Breast epithelium (tissue), 4 donors: ENCODE data around the gene INPP4A. TPM values are rescaled to one million over a fixed set of nuclear protein-coding genes. Genes with fewer than 3 reads are reported as not detected.

Experiments used
- DNase-seq, 2 donors: peaks; one replicate each; pipeline ENCODE4 v3.0.0-alpha.2; 2019; ENCODE audit warnings: low spot score in 2 of 2
- H3K27ac ChIP-seq, 2 donors: fragments of 200-600 bp; sonication (generic) in 1 of 2; one replicate each; pipeline ENCODE4 v1.5.1; 2016 to 2019; ENCODE audit warnings: mild to moderate bottlenecking in 1 of 2
- H3K27me3 ChIP-seq, 2 donors: fragments of 200-600 bp; sonication (generic) in 1 of 2; one replicate each; pipeline versions ENCODE4 v1.5.1 to v1.6.0; 2017 to 2019; ENCODE audit warnings: control low read depth in 1 of 2, mild to moderate bottlenecking in 1 of 2
- H3K36me3 ChIP-seq: fragments of 200-600 bp; one replicate; pipeline ENCODE4 v1.5.1; 2019
- H3K4me1 ChIP-seq, 2 donors: fragments of 200-600 bp; sonication (generic); one replicate each; pipeline ENCODE4 v1.5.1; 2016 to 2019; ENCODE audit warnings: control low read depth in 1 of 2
- H3K4me3 ChIP-seq, 3 donors: fragments of 200-600 bp; sonication (generic); 1 replicate in 2 of 3; 2 replicates in 1 of 3; pipeline ENCODE4 v1.5.1; 2016 to 2019; ENCODE audit warnings: mild to moderate bottlenecking in 3 of 3, moderate library complexity in 2 of 3
- H3K9me3 ChIP-seq, 2 donors: fragments of 200-600 bp; sonication (generic) in 1 of 2; one replicate each; pipeline ENCODE4 v1.5.1; 2016 to 2019; ENCODE audit warnings: control low read depth in 1 of 2
- POLR2A ChIP-seq: fragments of 450-650 bp; IDR thresholded peaks from one replicate; pipeline ENCODE4 v1.6.1; 2016; ENCODE audit warnings: antibody characterized with exemption, mild to moderate bottlenecking, moderate library complexity
- POLR2AphosphoS5 ChIP-seq, 3 donors: sonication (generic); formaldehyde crosslinking; IDR thresholded peaks; one replicate each; pipeline ENCODE4 v1.6.1; 2017; ENCODE audit warnings: antibody characterized with exemption in 3 of 3
- intact Hi-C: fragments of 100-400 bp; cut with DNase I; formaldehyde crosslinking; loops from one replicate; pipeline ENCODE4 v1.15.1; 2023; ENCODE audit warnings: low total_unique reads
- total RNA-seq, 3 donors: library from RNA; depleted of rRNA; stranded (reverse); fragments of >200 nt; gene quantifications; one replicate each; pipeline ENCODE4 v1.1.0, GENCODE V29; 2016
- TF ChIP-seq, protein P1 (sequence below), 3 donors: fragments of 450-650 bp; IDR thresholded peaks; one replicate each; pipeline ENCODE4 v1.5.1; 2016 to 2017; ENCODE audit warnings: antibody characterized with exemption in 3 of 3, mild to moderate bottlenecking in 3 of 3, moderate library complexity in 3 of 3

Gene INPP4A
- 10 to 100 TPM; 22.6 to 35.4 (median 25.8) TPM for total RNA-seq

DNA sequence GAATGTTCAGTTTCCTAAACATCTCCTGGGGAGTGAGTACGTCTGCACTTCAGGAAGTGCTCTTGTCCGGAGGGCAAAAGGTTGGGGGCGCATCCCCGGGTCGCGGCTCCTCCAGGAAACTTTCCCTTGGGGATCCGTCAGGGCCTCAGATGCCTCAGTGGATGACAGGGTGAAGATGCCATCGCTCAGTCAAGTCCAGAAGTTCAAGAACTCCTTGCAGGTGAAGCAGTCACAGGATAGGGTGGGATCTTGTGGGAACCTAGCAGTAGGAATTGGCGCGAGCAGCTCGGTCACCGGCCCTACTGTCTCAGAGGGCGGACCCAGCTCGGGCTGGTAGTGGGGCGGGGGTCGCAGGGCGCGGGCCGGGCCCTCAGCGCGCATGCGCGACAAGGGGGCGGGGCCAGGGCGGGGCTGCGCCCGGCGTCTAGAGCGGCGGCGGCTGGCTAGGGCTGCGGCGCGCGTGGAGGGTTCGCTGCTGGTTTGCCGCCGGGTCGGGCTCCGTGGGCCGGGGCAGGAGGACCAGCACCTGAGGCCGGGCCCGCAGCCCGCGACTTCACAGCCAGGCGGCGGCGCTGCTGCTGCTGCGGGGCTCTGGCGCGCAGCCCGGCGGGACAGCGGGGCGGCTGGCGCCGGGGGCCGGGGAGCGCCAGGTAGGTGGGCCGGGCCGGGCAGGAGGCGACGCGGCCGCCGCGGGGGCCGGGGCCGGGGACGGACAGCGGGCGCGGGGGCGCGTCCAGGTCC is at the start of gene INPP4A:
INPP4A (plus strand) TSS at position 423 of the 741 bp plus-strand sequence. CDS start 75,191 bp downstream, outside the sequence.
- Histone ChIP-seq H3K36me3 (no peaks in the 10 kb centered on the region), H3K4me1 (no peaks in the 10 kb centered on the region), H3K27ac (peak within 1 kb of the TSS; percentile 77 to 90), H3K27me3 (no peaks in the 10 kb centered on the region), H3K9me3 (peaks cover 0 to 8% of the 10 kb centered on the region in 2 donors), H3K4me3 (peak within 1 kb of the TSS; percentile 65 to 89 (median 79))
- peak; percentile 38 to 67 for DNase-seq
- intact Hi-C loops, result no loop called here
- TF ChIP-seq POLR2AphosphoS5 (IDR thresholded peaks at IDR 0.05), result peak in 1 of 3 donors; percentile 15
- no peak for TF ChIP-seq POLR2A
- TF ChIP-seq, protein P1, sequence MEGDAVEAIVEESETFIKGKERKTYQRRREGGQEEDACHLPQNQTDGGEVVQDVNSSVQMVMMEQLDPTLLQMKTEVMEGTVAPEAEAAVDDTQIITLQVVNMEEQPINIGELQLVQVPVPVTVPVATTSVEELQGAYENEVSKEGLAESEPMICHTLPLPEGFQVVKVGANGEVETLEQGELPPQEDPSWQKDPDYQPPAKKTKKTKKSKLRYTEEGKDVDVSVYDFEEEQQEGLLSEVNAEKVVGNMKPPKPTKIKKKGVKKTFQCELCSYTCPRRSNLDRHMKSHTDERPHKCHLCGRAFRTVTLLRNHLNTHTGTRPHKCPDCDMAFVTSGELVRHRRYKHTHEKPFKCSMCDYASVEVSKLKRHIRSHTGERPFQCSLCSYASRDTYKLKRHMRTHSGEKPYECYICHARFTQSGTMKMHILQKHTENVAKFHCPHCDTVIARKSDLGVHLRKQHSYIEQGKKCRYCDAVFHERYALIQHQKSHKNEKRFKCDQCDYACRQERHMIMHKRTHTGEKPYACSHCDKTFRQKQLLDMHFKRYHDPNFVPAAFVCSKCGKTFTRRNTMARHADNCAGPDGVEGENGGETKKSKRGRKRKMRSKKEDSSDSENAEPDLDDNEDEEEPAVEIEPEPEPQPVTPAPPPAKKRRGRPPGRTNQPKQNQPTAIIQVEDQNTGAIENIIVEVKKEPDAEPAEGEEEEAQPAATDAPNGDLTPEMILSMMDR (IDR thresholded peaks at IDR 0.05), result peak in 1 of 3 donors; percentile 17

DNA sequence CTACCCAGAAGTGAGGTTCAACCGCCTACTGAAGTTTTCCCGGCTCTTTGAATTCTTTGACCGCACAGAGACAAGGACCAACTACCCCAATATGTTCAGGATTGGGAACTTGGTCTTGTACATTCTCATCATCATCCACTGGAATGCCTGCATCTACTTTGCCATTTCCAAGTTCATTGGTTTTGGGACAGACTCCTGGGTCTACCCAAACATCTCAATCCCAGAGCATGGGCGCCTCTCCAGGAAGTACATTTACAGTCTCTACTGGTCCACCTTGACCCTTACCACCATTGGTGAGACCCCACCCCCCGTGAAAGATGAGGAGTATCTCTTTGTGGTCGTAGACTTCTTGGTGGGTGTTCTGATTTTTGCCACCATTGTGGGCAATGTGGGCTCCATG is 48.7 kb upstream of the INPP4A start:
- no peaks in the 10 kb centered on the region for H3K4me1 ChIP-seq
- no peak overlapping the region for H3K27ac ChIP-seq
- no peak overlapping the region for H3K4me3 ChIP-seq
- TF ChIP-seq, protein P1 (IDR thresholded peaks at IDR 0.05), result no peak
- TF ChIP-seq POLR2AphosphoS5 (IDR thresholded peaks at IDR 0.05), result no peak
- no peak for TF ChIP-seq POLR2A
- intact Hi-C loops, result no loop called here
- no peaks in the 10 kb centered on the region for H3K9me3 ChIP-seq
- H3K36me3 ChIP-seq, result no peaks in the 10 kb centered on the region
- DNase-seq, result no peak
- peaks cover 0 to 5% of the 10 kb centered on the region in 2 donors for H3K27me3 ChIP-seq

DNA sequence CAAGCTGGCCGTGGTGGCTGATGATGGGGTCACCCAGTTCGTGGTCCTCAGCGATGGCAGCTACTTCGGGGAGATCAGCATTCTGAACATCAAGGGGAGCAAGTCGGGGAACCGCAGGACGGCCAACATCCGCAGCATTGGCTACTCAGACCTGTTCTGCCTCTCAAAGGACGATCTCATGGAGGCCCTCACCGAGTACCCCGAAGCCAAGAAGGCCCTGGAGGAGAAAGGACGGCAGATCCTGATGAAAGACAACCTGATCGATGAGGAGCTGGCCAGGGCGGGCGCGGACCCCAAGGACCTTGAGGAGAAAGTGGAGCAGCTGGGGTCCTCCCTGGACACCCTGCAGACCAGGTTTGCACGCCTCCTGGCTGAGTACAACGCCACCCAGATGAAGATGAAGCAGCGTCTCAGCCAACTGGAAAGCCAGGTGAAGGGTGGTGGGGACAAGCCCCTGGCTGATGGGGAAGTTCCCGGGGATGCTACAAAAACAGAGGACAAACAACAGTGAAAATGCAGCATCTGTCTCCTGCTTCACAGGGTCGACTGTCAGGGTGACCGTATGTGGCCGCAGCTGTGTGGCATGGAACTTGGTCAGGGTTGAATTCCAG is 47.8 kb upstream of the INPP4A start:
- Histone ChIP-seq H3K36me3 (no peaks in the 10 kb centered on the region), H3K27me3 (peaks cover 0 to 5% of the 10 kb centered on the region in 2 donors), H3K4me3 (no peak overlapping the region), H3K4me1 (no peaks in the 10 kb centered on the region), H3K9me3 (no peaks in the 10 kb centered on the region), H3K27ac (no peak overlapping the region)
- intact Hi-C loops, result no loop called here
- no peak for DNase-seq
- TF ChIP-seq, protein P1 (IDR thresholded peaks at IDR 0.05), result no peak
- TF ChIP-seq POLR2A, result no peak
- no peak for TF ChIP-seq POLR2AphosphoS5 (IDR thresholded peaks at IDR 0.05)

DNA sequence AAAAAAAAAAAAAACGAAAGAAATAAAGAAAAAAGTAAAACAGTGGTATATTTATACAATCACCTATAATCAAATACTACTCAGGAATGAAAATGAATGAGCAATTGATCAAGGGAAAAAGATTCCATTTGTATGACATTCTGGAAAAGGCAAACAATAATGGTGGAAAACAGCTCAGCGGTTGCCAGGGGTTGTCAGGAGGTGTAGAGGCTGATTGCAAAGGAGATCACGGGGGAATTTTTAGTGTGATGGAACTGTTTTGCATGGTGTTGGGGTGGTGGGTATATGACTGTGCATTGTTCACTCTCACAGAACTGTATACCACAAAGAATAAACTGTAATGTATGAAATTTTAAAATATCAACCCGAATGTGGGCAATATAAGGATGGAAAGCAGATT is 45.5 kb upstream of the INPP4A start:
- H3K36me3 ChIP-seq, result no peaks in the 10 kb centered on the region
- TF ChIP-seq, protein P1 (IDR thresholded peaks at IDR 0.05), result no peak
- TF ChIP-seq POLR2A (no peak), POLR2AphosphoS5 (IDR thresholded peaks at IDR 0.05) (no peak)
- H3K9me3 ChIP-seq, result no peaks in the 10 kb centered on the region
- no peaks in the 10 kb centered on the region for H3K4me1 ChIP-seq
- H3K27me3 ChIP-seq, result peaks cover 0 to 5% of the 10 kb centered on the region in 2 donors
- no peak for DNase-seq
- intact Hi-C loops, result no loop called here
- H3K4me3 ChIP-seq, result no peak overlapping the region
- H3K27ac ChIP-seq, result no peak overlapping the region

DNA sequence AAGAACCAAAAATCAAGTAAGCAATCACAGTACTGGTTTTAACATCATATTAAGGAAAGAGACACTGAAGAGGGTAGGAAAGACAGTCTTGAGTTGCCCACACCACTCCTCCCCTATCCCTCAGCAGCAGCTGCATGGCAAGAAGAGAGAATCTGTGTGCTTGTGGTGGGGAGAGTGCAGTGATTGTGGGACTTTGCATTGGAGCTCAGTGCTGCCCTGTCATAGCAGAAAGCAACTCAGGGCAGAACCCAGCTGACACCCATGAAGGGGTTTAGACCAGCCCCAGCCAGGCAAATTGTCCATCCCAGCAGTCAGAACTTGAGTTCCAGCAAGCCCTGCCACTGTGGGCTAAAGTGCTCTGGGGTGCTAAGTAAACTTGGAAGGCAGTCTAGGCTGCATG is 40.8 kb upstream of the INPP4A start:
- H3K4me1 ChIP-seq, result no peaks in the 10 kb centered on the region
- H3K36me3 ChIP-seq, result no peaks in the 10 kb centered on the region

More for the DNA sequence above, 40.8 kb upstream of the INPP4A start:
- no peaks in the 10 kb centered on the region for H3K27me3 ChIP-seq
- no peak for DNase-seq
- no peak overlapping the region for H3K4me3 ChIP-seq
- intact Hi-C loops, result no loop called here
- no peak overlapping the region for H3K27ac ChIP-seq
- TF ChIP-seq POLR2AphosphoS5 (IDR thresholded peaks at IDR 0.05) (no peak), POLR2A (no peak)
- TF ChIP-seq, protein P1 (IDR thresholded peaks at IDR 0.05), result no peak
- no peaks in the 10 kb centered on the region for H3K9me3 ChIP-seq
